IMR-90 (cell line): ENCODE measurements around the gene HERC5.

Source experiments
- POLR2A ChIP-seq: IDR thresholded peaks from 2 replicates; pipeline ENCODE4 v1.6.1; 2012; ENCODE audit warnings: mild to moderate bottlenecking, low read depth, low read length
- RFX5 ChIP-seq: IDR thresholded peaks from 2 replicates; pipeline ENCODE4 v1.8.0; 2012; ENCODE audit warnings: low read depth, mild to moderate bottlenecking, low read length, moderate library complexity

DNA sequence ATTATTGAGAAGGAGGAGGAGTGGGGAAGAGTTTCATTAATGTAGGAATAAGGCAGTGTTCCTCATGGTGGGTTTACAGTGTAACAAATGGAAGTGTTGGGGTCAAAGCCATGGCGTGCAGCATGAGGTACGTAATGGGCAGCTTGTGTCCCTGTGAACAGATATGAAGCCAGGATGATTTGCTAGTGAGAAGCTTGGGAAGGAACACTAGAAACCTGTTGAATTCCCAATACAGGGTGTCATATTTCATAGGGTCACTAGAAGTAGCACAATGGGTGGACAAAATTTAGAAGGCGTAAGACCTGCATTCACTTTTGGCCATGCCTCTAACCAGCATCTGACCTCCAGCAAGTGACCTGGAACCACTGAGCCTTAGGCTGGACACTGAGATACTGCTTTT lies 59.8 kb downstream of the HERC5 start:
- TF ChIP-seq RFX5 (no peak), POLR2A (no peak)
